HCT116 (cell line): ENCODE data around the gene OR4D1. TPM values are rescaled to one million over a fixed set of nuclear protein-coding genes. Genes with fewer than 3 reads are reported as not detected.

Source experiments
- ATAC-seq: fragments of 200-7000 bp; cut with Tn5 transposase; 2 replicates; pipeline ENCODE4 v1.9.1; 2020; ENCODE audit warnings: mild to moderate bottlenecking, moderate library complexity
- BruUV-seq: library from RNA; stranded (reverse); fragments of 400-500 nt; replicated peaks from 2 replicates; lab custom pipeline; 2021; lab: Mats Ljungman, UMichigan
- CTCF ChIA-PET: fragments of 300-600 bp; sonication (Branson Sonifier 250); formaldehyde crosslinking; loops from one replicate; lab custom pipeline; 2021; ENCODE audit warnings: antibody characterized with exemption; lab: Charles Lee
- POLR2A ChIA-PET: fragments of 300-600, 350-600 bp; sonication (Branson Sonifier 250); formaldehyde crosslinking; loops from one replicate; lab custom pipeline; 2021; ENCODE audit warnings: antibody characterized with exemption; lab: Charles Lee
- RAD21 ChIA-PET, 2 experiments: fragments of 300-600 bp; sonication (Branson Sonifier 250); formaldehyde crosslinking; loops; one replicate each; lab custom pipeline; 2023; ENCODE audit warnings: low total read pairs in 2 of 2; ENCODE audit not compliant: uncharacterized antibody in 2 of 2, unreplicated experiment in 2 of 2, low non-redundant PET in 1 of 2; lab: Charles Lee
- DNase-seq: peaks from one replicate; pipeline ENCODE4 v3.0.0-alpha.2; 2010; ENCODE audit warnings: low read depth, low spot score
- H2AFZ ChIP-seq: fragments of 200-600 bp; shearing (Covaris generic), sonication (generic); 2 replicates; pipeline ENCODE4 v1.6.1; 2017; ENCODE audit warnings: low read depth, mixed run types, mixed read lengths, antibody characterized with exemption, low read length; ENCODE audit not compliant: poor library complexity, severe bottlenecking
- H3K27ac ChIP-seq: 2 replicates; pipeline ENCODE4 v1.5.1; 2012; ENCODE audit warnings: low read depth, low read length
- H3K27me3 ChIP-seq: fragments of 200-600 bp; sonication (generic); 2 replicates; pipeline ENCODE4 v1.6.1; 2016; ENCODE audit warnings: mixed run types, low read length, mixed read lengths; ENCODE audit not compliant: insufficient read depth
- H3K36me3 ChIP-seq, 2 experiments: fragments of 200-500 bp in 1 of 2; fragments of 200-600 bp in 1 of 2; sonication (Bioruptor generic) in 1 of 2; sonication (generic) in 1 of 2; 2 replicates each; pipeline versions ENCODE4 v1.5.1 to v1.6.1; 2014 to 2016; ENCODE audit warnings: low read length in 2 of 2, inconsistent platforms in 1 of 2, mixed read lengths in 1 of 2, mixed run types in 1 of 2; ENCODE audit not compliant: insufficient read depth in 2 of 2, control insufficient read depth in 1 of 2
- H3K4me1 ChIP-seq, 2 experiments: fragments of 200-600 bp in 1 of 2; sonication (generic) in 1 of 2; 2 replicates each; pipeline versions ENCODE4 v1.5.1 to v1.6.1; 2012 to 2017; ENCODE audit warnings: low read length in 2 of 2, inconsistent platforms in 1 of 2, mild to moderate bottlenecking in 1 of 2, mixed read lengths in 1 of 2, mixed run types in 1 of 2, moderate library complexity in 1 of 2; ENCODE audit not compliant: insufficient read depth in 2 of 2, control insufficient read depth in 1 of 2
- H3K4me2 ChIP-seq: fragments of 200-600 bp; sonication (generic); 2 replicates; pipeline ENCODE4 v1.6.1; 2017; ENCODE audit warnings: mixed run types, low read length, mixed read lengths
- H3K4me3 ChIP-seq, 2 experiments: fragments of 200-600 bp in 1 of 2; sonication (generic) in 1 of 2; replicated peaks in 1 of 2; 2 replicates each; pipeline ENCODE4 v1.5.1; 2011 to 2016; ENCODE audit warnings: low read length in 2 of 2, control low read depth in 1 of 2, low read depth in 1 of 2, mild to moderate bottlenecking in 1 of 2, mixed read lengths in 1 of 2, mixed run types in 1 of 2
- H3K79me2 ChIP-seq: fragments of 200-600 bp; sonication (generic); 2 replicates; pipeline ENCODE4 v1.6.1; 2017; ENCODE audit warnings: mild to moderate bottlenecking, mixed run types, low read length, moderate library complexity, mixed read lengths; ENCODE audit not compliant: insufficient read depth
- H3K9ac ChIP-seq: fragments of 200-600 bp; sonication (generic); 2 replicates; pipeline ENCODE4 v1.6.1; 2016; ENCODE audit warnings: low read length, mixed read lengths
- H3K9me2 ChIP-seq: fragments of 200-600 bp; sonication (generic), shearing (Covaris generic); 2 replicates; pipeline ENCODE4 v1.6.1; 2017; ENCODE audit warnings: mixed run types, mild to moderate bottlenecking, moderate library complexity; ENCODE audit not compliant: insufficient read depth
- H3K9me3 ChIP-seq, 2 experiments: fragments of 200-500 bp in 1 of 2; fragments of 200-600 bp in 1 of 2; sonication (Bioruptor generic) in 1 of 2; sonication (generic) in 1 of 2; 2 replicates each; pipeline ENCODE4 v1.6.1; 2014 to 2017; ENCODE audit warnings: low read length in 2 of 2, mixed read lengths in 2 of 2, inconsistent platforms in 1 of 2, low read depth in 1 of 2, mild to moderate bottlenecking in 1 of 2, mixed run types in 1 of 2, moderate library complexity in 1 of 2; ENCODE audit not compliant: control insufficient read depth in 1 of 2, insufficient read depth in 1 of 2
- H4K20me1 ChIP-seq: fragments of 200-600 bp; sonication (generic), shearing (Covaris generic); 2 replicates; pipeline ENCODE4 v1.6.1; 2017; ENCODE audit warnings: mixed run types, mild to moderate bottlenecking, moderate library complexity; ENCODE audit not compliant: insufficient read depth
- ATF3 ChIP-seq: IDR thresholded peaks from 2 replicates; pipeline ENCODE4 v1.6.1; 2012
- CBX3 ChIP-seq: IDR thresholded peaks from 2 replicates; pipeline ENCODE4 v1.6.1; 2012; ENCODE audit warnings: low read depth
- CEBPB ChIP-seq: IDR thresholded peaks from 2 replicates; pipeline ENCODE4 v1.6.1; 2012; ENCODE audit warnings: low read depth
- ELF1 ChIP-seq: IDR thresholded peaks from 2 replicates; pipeline ENCODE4 v1.6.1; 2012; ENCODE audit warnings: low read depth, borderline replicate concordance
- EZH2 ChIP-seq: fragments of 200-600 bp; sonication (generic); IDR thresholded peaks from 2 replicates; pipeline ENCODE4 v1.6.1; 2017; ENCODE audit warnings: antibody characterized with exemption, mixed run types
- POLR2A ChIP-seq: IDR thresholded peaks from 2 replicates; pipeline ENCODE4 v1.7.0; 2011; ENCODE audit warnings: borderline replicate concordance; ENCODE audit not compliant: insufficient read depth, insufficient read length; ENCODE audit errors: extremely low read depth
- POLR2AphosphoS5 ChIP-seq: IDR thresholded peaks from 2 replicates; pipeline ENCODE4 v1.6.1; 2011; ENCODE audit warnings: mild to moderate bottlenecking, low read depth, low read length, moderate library complexity
- REST ChIP-seq: IDR thresholded peaks from 2 replicates; pipeline ENCODE4 v1.6.1; 2012; ENCODE audit warnings: low read depth
- SP1 ChIP-seq: IDR thresholded peaks from 2 replicates; pipeline ENCODE4 v1.6.1; 2012; ENCODE audit warnings: low read depth
- SRF ChIP-seq: IDR thresholded peaks from 2 replicates; pipeline ENCODE4 v1.6.1; 2012; ENCODE audit warnings: low read depth
- TCF7L2 ChIP-seq: IDR thresholded peaks from 2 replicates; pipeline ENCODE4 v1.7.0; 2011; ENCODE audit warnings: borderline replicate concordance, inconsistent platforms; ENCODE audit not compliant: insufficient read depth, insufficient read length; ENCODE audit errors: extremely low read depth
- ZBTB33 ChIP-seq: IDR thresholded peaks from 2 replicates; pipeline ENCODE4 v1.6.1; 2011; ENCODE audit warnings: mild to moderate bottlenecking, low read length, moderate library complexity; ENCODE audit not compliant: insufficient replicate concordance; ENCODE audit errors: extremely low read depth
- intact Hi-C: fragments of 100-400 bp; cut with micrococcal nuclease; formaldehyde crosslinking; loops from 2 replicates; pipeline ENCODE4 v1.10.0; 2022
- total RNA-seq: library from RNA; stranded (reverse); gene quantifications from one replicate; pipeline ENCODE4 v1.2.1, GENCODE V29; 2021; ENCODE audit not compliant: unreplicated experiment
- TF ChIP-seq, protein P1 (sequence below), 3 experiments: fragments of 200-600 bp in 1 of 3; sonication (generic) in 1 of 3; IDR thresholded peaks in 2 of 3; conservative IDR thresholded peaks in 1 of 3; 2 replicates each; pipeline ENCODE4 v1.5.1; 2012 to 2017; ENCODE audit warnings: low read depth in 2 of 3, low read length in 2 of 3, antibody characterized with exemption in 1 of 3, borderline replicate concordance in 1 of 3, control low read depth in 1 of 3, mild to moderate bottlenecking in 1 of 3, mixed read lengths in 1 of 3, mixed run types in 1 of 3, moderate library complexity in 1 of 3; ENCODE audit not compliant: insufficient read depth in 1 of 3

The OR4D1 gene
- total RNA-seq, 1 experiment from 2014 or later, result not detected

DNA sequence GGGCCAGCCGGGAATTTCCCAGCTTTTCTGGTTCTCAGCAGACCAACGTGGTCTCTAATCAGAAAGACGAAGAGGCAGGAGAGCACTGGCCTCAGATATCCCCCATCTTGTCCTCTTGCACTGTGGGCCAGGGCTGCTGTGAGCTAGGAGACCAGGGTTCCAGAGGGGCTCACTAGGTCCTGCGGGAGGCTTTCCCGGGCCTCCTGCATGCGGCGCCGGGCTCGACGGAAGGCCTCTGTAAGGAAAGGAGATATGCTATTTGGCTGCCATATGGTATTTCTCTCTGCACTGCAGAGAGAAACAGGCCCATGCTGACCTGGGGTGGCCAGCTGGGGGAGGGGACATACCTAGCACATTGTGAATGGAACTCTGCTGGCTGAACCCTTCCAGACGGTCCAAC, 57.8 kb downstream of the OR4D1 start:
- intact Hi-C loops, result no loop called here
- BruUV-seq, result no TSS peak
- Histone ChIP-seq H3K9ac (no peak overlapping the region), H4K20me1 (no peaks in the 10 kb centered on the region), H3K9me2 (no peaks in the 10 kb centered on the region), H3K4me3 (no peak overlapping the region), H3K27ac (no peak overlapping the region), H3K4me2 (no peak overlapping the region), H2AFZ (no peak overlapping the region), H3K4me1 (no peaks in the 10 kb centered on the region), H3K27me3 (no peaks in the 10 kb centered on the region), H3K36me3 (peaks cover 0 to 9% of the 10 kb centered on the region in 2 experiments; a peak in 2 of 4 replicates), H3K9me3 (no peaks in the 10 kb centered on the region), H3K79me2 (no peaks in the 10 kb centered on the region)
- ChIA-PET RAD21 (no interaction called here), POLR2A (no interaction called here), CTCF (no interaction called here)
- TF ChIP-seq SP1, result no peak
- TF ChIP-seq CEBPB, result no peak
- no peak for TF ChIP-seq REST
- TF ChIP-seq SRF, result no peak
- no peak for TF ChIP-seq ELF1
- ATAC-seq, result no peak
- DNase-seq, result no peak

DNA sequence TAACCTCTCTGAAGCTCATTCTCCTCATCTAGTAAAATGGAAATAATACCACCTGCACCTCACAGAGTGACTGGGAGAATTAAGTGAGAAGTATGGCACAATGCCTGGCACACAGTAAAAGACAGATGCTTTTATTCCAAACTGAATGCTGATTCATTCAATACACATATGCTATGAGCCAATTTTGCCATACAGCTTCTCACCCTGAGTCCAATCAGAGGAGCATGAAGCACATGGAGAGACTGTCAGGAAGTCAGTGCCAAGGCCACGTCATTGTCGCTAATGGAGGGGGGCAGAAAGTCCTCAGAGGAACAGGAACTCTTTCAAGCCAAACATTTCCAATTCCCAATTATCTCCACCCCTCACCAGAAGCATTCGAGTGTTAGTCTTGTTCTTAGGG, 59.3 kb downstream of the OR4D1 start:
- Histone ChIP-seq H3K4me2 (no peak overlapping the region), H3K4me1 (no peaks in the 10 kb centered on the region), H3K4me3 (no peak overlapping the region), H3K27me3 (no peaks in the 10 kb centered on the region), H3K36me3 (peaks cover 5 to 15% of the 10 kb centered on the region in 2 experiments; a peak in 3 of 4 replicates), H4K20me1 (no peaks in the 10 kb centered on the region), H3K9me2 (no peaks in the 10 kb centered on the region), H3K9me3 (no peaks in the 10 kb centered on the region), H2AFZ (no peak overlapping the region), H3K79me2 (no peaks in the 10 kb centered on the region), H3K27ac (no peak overlapping the region), H3K9ac (no peak overlapping the region)
- CTCF ChIA-PET, result no interaction called here
- RAD21 ChIA-PET, result no interaction called here
- DNase-seq (no peak), ATAC-seq (no peak)
- BruUV-seq, result no TSS peak
- intact Hi-C loops, result no loop called here
- POLR2A ChIA-PET, result no interaction called here
- no peak for TF ChIP-seq POLR2A
- TF ChIP-seq, protein P1, sequence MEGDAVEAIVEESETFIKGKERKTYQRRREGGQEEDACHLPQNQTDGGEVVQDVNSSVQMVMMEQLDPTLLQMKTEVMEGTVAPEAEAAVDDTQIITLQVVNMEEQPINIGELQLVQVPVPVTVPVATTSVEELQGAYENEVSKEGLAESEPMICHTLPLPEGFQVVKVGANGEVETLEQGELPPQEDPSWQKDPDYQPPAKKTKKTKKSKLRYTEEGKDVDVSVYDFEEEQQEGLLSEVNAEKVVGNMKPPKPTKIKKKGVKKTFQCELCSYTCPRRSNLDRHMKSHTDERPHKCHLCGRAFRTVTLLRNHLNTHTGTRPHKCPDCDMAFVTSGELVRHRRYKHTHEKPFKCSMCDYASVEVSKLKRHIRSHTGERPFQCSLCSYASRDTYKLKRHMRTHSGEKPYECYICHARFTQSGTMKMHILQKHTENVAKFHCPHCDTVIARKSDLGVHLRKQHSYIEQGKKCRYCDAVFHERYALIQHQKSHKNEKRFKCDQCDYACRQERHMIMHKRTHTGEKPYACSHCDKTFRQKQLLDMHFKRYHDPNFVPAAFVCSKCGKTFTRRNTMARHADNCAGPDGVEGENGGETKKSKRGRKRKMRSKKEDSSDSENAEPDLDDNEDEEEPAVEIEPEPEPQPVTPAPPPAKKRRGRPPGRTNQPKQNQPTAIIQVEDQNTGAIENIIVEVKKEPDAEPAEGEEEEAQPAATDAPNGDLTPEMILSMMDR (IDR thresholded peaks at IDR 0.05 in 2 of 3, conservative IDR thresholded peaks at IDR 0.05 in 1 of 3; ENCODE audit: borderline replicate concordance in 1 of 3, insufficient read depth in 1 of 3, low read depth in 2 of 3, low read length in 2 of 3), result no peak
- no peak for TF ChIP-seq ZBTB33
- no peak for TF ChIP-seq POLR2AphosphoS5
- no peak for TF ChIP-seq CBX3
- TF ChIP-seq SRF, result no peak
- TF ChIP-seq TCF7L2, result no peak
- no peak for TF ChIP-seq EZH2
- TF ChIP-seq CEBPB, result no peak
- TF ChIP-seq ATF3, result no peak
